DND-41 (cell line): ENCODE data around the gene KIAA1755.

Experiments
- EZH2 ChIP-seq: IDR thresholded peaks from 3 replicates; pipeline ENCODE4 v1.6.1; 2012; ENCODE audit warnings: borderline replicate concordance, low read depth, mild to moderate bottlenecking, moderate library complexity, low read length, inconsistent platforms; ENCODE audit not compliant: severe bottlenecking
- TF ChIP-seq, protein P1 (sequence below): IDR thresholded peaks from 2 replicates; pipeline ENCODE4 v1.5.1; 2012; ENCODE audit warnings: borderline replicate concordance, low read length, moderate library complexity, mild to moderate bottlenecking; ENCODE audit not compliant: poor library complexity, severe bottlenecking; ENCODE audit errors: extremely low read depth

DNA sequence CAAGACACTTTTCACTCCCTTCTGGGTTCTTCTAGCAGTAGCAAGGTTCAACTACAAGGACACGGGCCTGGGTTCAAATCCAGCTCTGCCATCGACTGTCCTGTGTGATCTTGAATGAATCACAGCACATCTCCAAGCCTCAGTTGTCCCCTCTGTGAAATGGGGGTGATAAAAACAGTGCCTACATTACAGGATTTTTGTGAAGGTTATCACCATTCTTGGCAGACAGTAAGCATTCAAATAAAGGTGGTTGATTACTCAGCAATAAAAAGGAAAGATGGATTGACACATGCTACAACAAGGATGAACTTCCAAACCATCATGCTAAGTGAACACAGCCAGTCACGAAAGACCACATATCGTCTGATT is 88.9 kb downstream of the KIAA1755 start:
- TF ChIP-seq, protein P1, sequence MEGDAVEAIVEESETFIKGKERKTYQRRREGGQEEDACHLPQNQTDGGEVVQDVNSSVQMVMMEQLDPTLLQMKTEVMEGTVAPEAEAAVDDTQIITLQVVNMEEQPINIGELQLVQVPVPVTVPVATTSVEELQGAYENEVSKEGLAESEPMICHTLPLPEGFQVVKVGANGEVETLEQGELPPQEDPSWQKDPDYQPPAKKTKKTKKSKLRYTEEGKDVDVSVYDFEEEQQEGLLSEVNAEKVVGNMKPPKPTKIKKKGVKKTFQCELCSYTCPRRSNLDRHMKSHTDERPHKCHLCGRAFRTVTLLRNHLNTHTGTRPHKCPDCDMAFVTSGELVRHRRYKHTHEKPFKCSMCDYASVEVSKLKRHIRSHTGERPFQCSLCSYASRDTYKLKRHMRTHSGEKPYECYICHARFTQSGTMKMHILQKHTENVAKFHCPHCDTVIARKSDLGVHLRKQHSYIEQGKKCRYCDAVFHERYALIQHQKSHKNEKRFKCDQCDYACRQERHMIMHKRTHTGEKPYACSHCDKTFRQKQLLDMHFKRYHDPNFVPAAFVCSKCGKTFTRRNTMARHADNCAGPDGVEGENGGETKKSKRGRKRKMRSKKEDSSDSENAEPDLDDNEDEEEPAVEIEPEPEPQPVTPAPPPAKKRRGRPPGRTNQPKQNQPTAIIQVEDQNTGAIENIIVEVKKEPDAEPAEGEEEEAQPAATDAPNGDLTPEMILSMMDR: no peak
- TF ChIP-seq EZH2: no peak
